Loucy (cell line): Measurements from ENCODE around the gene JAM3.

ENCODE experiments used
- H2AFZ ChIP-seq: fragments of 200-600 bp; sonication (generic); 2 replicates; pipeline ENCODE4 v1.6.0; 2016; ENCODE audit warnings: antibody characterized with exemption, mild to moderate bottlenecking, low read length, moderate library complexity
- H3F3A ChIP-seq: fragments of 200-600 bp; 2 replicates; pipeline ENCODE4 v1.6.0; 2016; ENCODE audit warnings: antibody characterized with exemption, low read depth, mild to moderate bottlenecking
- H3K27me3 ChIP-seq: fragments of 200-600 bp; sonication (generic); 2 replicates; pipeline ENCODE4 v1.6.1; 2014; ENCODE audit warnings: low read length, mild to moderate bottlenecking; ENCODE audit not compliant: insufficient read depth, poor library complexity, severe bottlenecking
- H3K36me3 ChIP-seq: fragments of 200-600 bp; sonication (generic); 2 replicates; pipeline ENCODE4 v1.6.1; 2016; ENCODE audit warnings: low read length; ENCODE audit not compliant: insufficient read depth
- H3K4me1 ChIP-seq: fragments of 200-600 bp; sonication (generic); 2 replicates; pipeline ENCODE4 v1.5.1; 2014; ENCODE audit warnings: low read length, mild to moderate bottlenecking; ENCODE audit not compliant: insufficient read depth, poor library complexity, severe bottlenecking
- H3K4me2 ChIP-seq: fragments of 200-600 bp; sonication (generic); 2 replicates; pipeline ENCODE4 v1.6.0; 2014; ENCODE audit warnings: antibody characterized with exemption, low read length, low read depth, mild to moderate bottlenecking; ENCODE audit not compliant: poor library complexity, severe bottlenecking
- H3K4me3 ChIP-seq: fragments of 200-600 bp; sonication (generic); 2 replicates; pipeline ENCODE4 v1.5.1; 2014; ENCODE audit warnings: low read length, mild to moderate bottlenecking, mixed read lengths; ENCODE audit not compliant: poor library complexity, severe bottlenecking
- H3K79me2 ChIP-seq: fragments of 200-600 bp; sonication (generic); 2 replicates; pipeline ENCODE4 v1.6.1; 2014; ENCODE audit warnings: low read length; ENCODE audit not compliant: insufficient read depth
- H3K9ac ChIP-seq: fragments of 200-600 bp; sonication (generic); 2 replicates; pipeline ENCODE4 v1.6.0; 2014; ENCODE audit warnings: mild to moderate bottlenecking, low read depth, low read length, moderate library complexity; ENCODE audit not compliant: poor library complexity, severe bottlenecking
- H3K9me2 ChIP-seq: fragments of 200-600 bp; sonication (generic); replicated peaks from 2 replicates; pipeline ENCODE4 v1.6.1; 2016; ENCODE audit warnings: low read depth, low read length, mixed read lengths
- H3K9me3 ChIP-seq: fragments of 200-600 bp; sonication (generic); 2 replicates; pipeline ENCODE4 v1.6.1; 2014; ENCODE audit warnings: mild to moderate bottlenecking, antibody characterized with exemption, low read length, low read depth; ENCODE audit not compliant: insufficient read depth
- H4K20me1 ChIP-seq: fragments of 200-600 bp; sonication (generic); 2 replicates; pipeline ENCODE4 v1.6.0; 2014; ENCODE audit warnings: antibody characterized with exemption, low read length, mild to moderate bottlenecking; ENCODE audit not compliant: insufficient read depth, poor library complexity, severe bottlenecking
- EZH2phosphoT487 ChIP-seq: fragments of 200-600 bp; IDR thresholded peaks from 2 replicates; pipeline ENCODE4 v1.6.1; 2018; ENCODE audit warnings: antibody characterized with exemption, mild to moderate bottlenecking, moderate library complexity, borderline replicate concordance
- TF ChIP-seq, protein P1 (sequence below): fragments of 200-600 bp; sonication (generic); conservative IDR thresholded peaks from 2 replicates; pipeline ENCODE4 v1.5.1; 2014; ENCODE audit warnings: mild to moderate bottlenecking, antibody characterized with exemption, low read length

JAM3 gene

DNA sequence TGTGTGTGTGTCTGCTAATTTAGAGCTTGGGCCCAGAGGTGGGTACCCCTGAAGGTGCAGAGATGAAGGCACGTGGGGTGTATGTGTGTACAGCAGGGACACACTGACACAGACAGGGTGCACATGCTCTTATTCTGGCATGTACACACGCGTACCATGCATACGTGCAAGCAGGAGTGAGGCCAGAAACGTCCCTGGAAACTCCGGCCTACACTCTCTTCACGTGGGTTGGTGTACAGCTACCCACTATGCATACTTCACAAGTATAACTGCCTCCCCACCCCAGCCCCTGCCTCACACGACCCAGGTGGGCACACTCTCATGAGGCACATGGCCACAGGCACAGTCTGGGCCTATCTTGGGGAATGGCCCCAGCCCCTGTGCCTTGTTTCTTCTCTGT lies 27.5 kb upstream of the JAM3 start:
- no peaks in the 10 kb centered on the region for H3K79me2 ChIP-seq
- H3K9me3 ChIP-seq = no peaks in the 10 kb centered on the region
- H3K27me3 ChIP-seq = no peaks in the 10 kb centered on the region
- no peak for TF ChIP-seq EZH2phosphoT487
- TF ChIP-seq, protein P1, sequence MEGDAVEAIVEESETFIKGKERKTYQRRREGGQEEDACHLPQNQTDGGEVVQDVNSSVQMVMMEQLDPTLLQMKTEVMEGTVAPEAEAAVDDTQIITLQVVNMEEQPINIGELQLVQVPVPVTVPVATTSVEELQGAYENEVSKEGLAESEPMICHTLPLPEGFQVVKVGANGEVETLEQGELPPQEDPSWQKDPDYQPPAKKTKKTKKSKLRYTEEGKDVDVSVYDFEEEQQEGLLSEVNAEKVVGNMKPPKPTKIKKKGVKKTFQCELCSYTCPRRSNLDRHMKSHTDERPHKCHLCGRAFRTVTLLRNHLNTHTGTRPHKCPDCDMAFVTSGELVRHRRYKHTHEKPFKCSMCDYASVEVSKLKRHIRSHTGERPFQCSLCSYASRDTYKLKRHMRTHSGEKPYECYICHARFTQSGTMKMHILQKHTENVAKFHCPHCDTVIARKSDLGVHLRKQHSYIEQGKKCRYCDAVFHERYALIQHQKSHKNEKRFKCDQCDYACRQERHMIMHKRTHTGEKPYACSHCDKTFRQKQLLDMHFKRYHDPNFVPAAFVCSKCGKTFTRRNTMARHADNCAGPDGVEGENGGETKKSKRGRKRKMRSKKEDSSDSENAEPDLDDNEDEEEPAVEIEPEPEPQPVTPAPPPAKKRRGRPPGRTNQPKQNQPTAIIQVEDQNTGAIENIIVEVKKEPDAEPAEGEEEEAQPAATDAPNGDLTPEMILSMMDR = no peak
- H3K4me3 ChIP-seq = no peak overlapping the region
- no peaks in the 10 kb centered on the region for H4K20me1 ChIP-seq
- no peak overlapping the region for H3K4me2 ChIP-seq
- H3K9me2 ChIP-seq = no peaks in the 10 kb centered on the region
- no peak overlapping the region for H3K9ac ChIP-seq
- no peaks in the 10 kb centered on the region for H3F3A ChIP-seq
- no peaks in the 10 kb centered on the region for H3K36me3 ChIP-seq
- no peak overlapping the region for H2AFZ ChIP-seq
- H3K4me1 ChIP-seq = peaks cover 15% of the 10 kb centered on the region

DNA sequence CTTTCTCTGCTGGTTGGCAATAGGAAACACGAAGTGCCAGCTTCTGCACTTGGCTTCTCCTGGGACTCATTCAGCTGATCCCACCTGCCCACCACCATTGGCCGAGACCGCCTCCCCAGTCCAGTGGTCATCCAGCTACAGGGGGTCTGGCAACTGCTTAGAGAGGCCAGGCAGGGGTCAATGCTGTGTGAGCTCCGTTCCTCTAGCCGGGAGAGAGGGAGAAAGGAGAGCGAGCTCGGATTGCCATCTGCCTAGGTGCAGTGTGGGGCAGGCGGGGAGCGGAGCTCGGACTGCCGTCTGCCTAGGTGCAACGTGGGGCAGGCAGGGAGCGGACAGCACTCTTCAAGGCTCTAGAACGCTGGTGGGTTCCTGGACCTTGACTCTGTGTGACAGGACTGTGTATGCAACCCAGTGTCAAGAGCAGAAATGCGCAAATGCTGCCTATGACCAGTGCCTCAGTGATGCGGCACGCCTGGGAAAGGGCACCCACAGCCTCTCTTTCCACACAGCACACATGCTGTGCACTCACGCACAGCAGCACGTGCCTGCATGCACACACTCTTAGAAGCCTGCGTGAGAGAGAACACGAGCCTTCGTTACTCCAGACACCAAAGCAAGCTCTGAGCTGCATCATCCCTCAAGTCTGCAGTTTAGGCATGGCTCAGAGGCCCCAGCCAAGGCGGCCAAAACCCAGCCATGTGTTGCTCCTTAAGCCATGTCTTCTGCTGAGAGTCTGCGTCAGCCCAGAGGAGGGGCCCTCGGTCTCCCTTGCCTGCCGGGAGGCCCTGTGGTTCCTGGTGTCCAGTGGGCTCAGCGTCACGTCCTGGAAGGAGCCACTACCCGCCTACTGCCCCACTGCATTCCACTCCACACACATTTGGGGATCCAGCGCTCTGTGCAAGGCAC lies 26.8 kb upstream of the JAM3 start:
- peaks cover 12% of the 10 kb centered on the region for H3K4me1 ChIP-seq
- no peak overlapping the region for H3K4me3 ChIP-seq
- H4K20me1 ChIP-seq = no peaks in the 10 kb centered on the region
- H3K79me2 ChIP-seq = no peaks in the 10 kb centered on the region
- no peak for TF ChIP-seq EZH2phosphoT487
- TF ChIP-seq, protein P1 = no peak
- no peak overlapping the region for H3K4me2 ChIP-seq
- no peak overlapping the region for H3K9ac ChIP-seq
- no peaks in the 10 kb centered on the region for H3K36me3 ChIP-seq
- H3K9me3 ChIP-seq = no peaks in the 10 kb centered on the region
- no peaks in the 10 kb centered on the region for H3K9me2 ChIP-seq
- H2AFZ ChIP-seq = no peak overlapping the region
- no peaks in the 10 kb centered on the region for H3K27me3 ChIP-seq
- H3F3A ChIP-seq = no peaks in the 10 kb centered on the region

GRCh38 chr11:134043821-134044420 lies 25.0 kb upstream of the JAM3 start:
- Histone ChIP-seq H3F3A (no peaks in the 10 kb centered on the region), H3K9me2 (no peaks in the 10 kb centered on the region), H2AFZ (no peak overlapping the region), H3K36me3 (no peaks in the 10 kb centered on the region), H4K20me1 (no peaks in the 10 kb centered on the region), H3K4me3 (no peak overlapping the region), H3K9ac (no peak overlapping the region), H3K4me1 (no peaks in the 10 kb centered on the region), H3K27me3 (no peaks in the 10 kb centered on the region), H3K9me3 (no peaks in the 10 kb centered on the region), H3K4me2 (no peak overlapping the region), H3K79me2 (no peaks in the 10 kb centered on the region)
- no peak for TF ChIP-seq EZH2phosphoT487
- TF ChIP-seq, protein P1 = no peak
